ENCODE results near the gene TBC1D17. TPM values are rescaled to one million over a fixed set of nuclear protein-coding genes. Genes with fewer than 3 reads are reported as not detected.

TBC1D17 gene
- total RNA-seq, 4 donors from 2014 or later, result 9.1 to 44.1 (median 12.5) TPM

GRCh38 chr19:49916839-49917733 lies 39.6 kb downstream of the TBC1D17 start:
- H3K9me3 ChIP-seq, result no peaks in the 10 kb centered on the region
- H3K27me3 ChIP-seq, result no peaks in the 10 kb centered on the region
- intact Hi-C loops (cut with DNase I; ENCODE audit: low total_unique reads), result no loop called here
- H3K36me3 ChIP-seq, result no peaks in the 10 kb centered on the region
- TF ChIP-seq CTCF (IDR thresholded peaks at IDR 0.05), result no peak
- TF ChIP-seq POLR2A (IDR thresholded peaks at IDR 0.05), result no peak
- no peak overlapping the region for H3K27ac ChIP-seq
- DNase-seq, result no peak
- peaks cover 0 to 7% of the 10 kb centered on the region in 2 donors for H3K4me1 ChIP-seq
- no peak overlapping the region for H3K4me3 ChIP-seq

- no peaks in the 10 kb centered on the region for H3K9me3 ChIP-seq
- H3K4me1 ChIP-seq, result peaks cover 0 to 3% of the 10 kb centered on the region in 2 donors
- DNase-seq, result no peak
- H3K27me3 ChIP-seq, result no peaks in the 10 kb centered on the region
- no peak for TF ChIP-seq CTCF (IDR thresholded peaks at IDR 0.05)
- no peak for TF ChIP-seq POLR2A (IDR thresholded peaks at IDR 0.05)
- H3K36me3 ChIP-seq, result no peaks in the 10 kb centered on the region
- intact Hi-C loops (cut with DNase I; ENCODE audit: low total_unique reads), result no loop called here
- no peak overlapping the region for H3K4me3 ChIP-seq
- H3K27ac ChIP-seq, result no peak overlapping the region
Observed at GRCh38 chr19:49918089-49918488, 40.6 kb downstream of the TBC1D17 start.

GRCh38 chr19:49920624-49921363 lies 43.3 kb downstream of the TBC1D17 start:
- no peak for DNase-seq
- Histone ChIP-seq H3K27me3 (no peaks in the 10 kb centered on the region), H3K27ac (no peak overlapping the region), H3K4me1 (no peaks in the 10 kb centered on the region), H3K9me3 (no peaks in the 10 kb centered on the region), H3K4me3 (no peak overlapping the region), H3K36me3 (no peaks in the 10 kb centered on the region)
- TF ChIP-seq CTCF (IDR thresholded peaks at IDR 0.05) (no peak), POLR2A (IDR thresholded peaks at IDR 0.05) (no peak)
- intact Hi-C loops (cut with DNase I; ENCODE audit: low total_unique reads), result no loop called here

GRCh38 chr19:49921871-49922795 lies 44.6 kb downstream of the TBC1D17 start:
- DNase-seq, result no peak
- no peak overlapping the region for H3K4me3 ChIP-seq
- H3K9me3 ChIP-seq, result no peaks in the 10 kb centered on the region
- H3K27ac ChIP-seq, result no peak overlapping the region
- TF ChIP-seq CTCF (IDR thresholded peaks at IDR 0.05) (no peak), POLR2A (IDR thresholded peaks at IDR 0.05) (no peak)
- no peaks in the 10 kb centered on the region for H3K4me1 ChIP-seq
- no peaks in the 10 kb centered on the region for H3K27me3 ChIP-seq
- intact Hi-C loops (cut with DNase I; ENCODE audit: low total_unique reads), result no loop called here
- no peaks in the 10 kb centered on the region for H3K36me3 ChIP-seq
